GM18951 (cell line): ENCODE data around the gene VWF.

Experiments used
- POLR2A ChIP-seq: IDR thresholded peaks from 4 replicates; pipeline ENCODE4 v1.6.1; 2011; ENCODE audit warnings: mild to moderate bottlenecking; ENCODE audit not compliant: insufficient read length, insufficient read depth; ENCODE audit errors: extremely low read depth
- in situ Hi-C: fragments of 300-500 bp; cut with MboI; formaldehyde crosslinking; loops from one replicate; pipeline ENCODE4 v1.12.0; 2022; ENCODE audit warnings: low sequenced_read_pairs, mixed read lengths, inconsistent platforms; ENCODE audit not compliant: unreplicated experiment

Gene VWF

DNA sequence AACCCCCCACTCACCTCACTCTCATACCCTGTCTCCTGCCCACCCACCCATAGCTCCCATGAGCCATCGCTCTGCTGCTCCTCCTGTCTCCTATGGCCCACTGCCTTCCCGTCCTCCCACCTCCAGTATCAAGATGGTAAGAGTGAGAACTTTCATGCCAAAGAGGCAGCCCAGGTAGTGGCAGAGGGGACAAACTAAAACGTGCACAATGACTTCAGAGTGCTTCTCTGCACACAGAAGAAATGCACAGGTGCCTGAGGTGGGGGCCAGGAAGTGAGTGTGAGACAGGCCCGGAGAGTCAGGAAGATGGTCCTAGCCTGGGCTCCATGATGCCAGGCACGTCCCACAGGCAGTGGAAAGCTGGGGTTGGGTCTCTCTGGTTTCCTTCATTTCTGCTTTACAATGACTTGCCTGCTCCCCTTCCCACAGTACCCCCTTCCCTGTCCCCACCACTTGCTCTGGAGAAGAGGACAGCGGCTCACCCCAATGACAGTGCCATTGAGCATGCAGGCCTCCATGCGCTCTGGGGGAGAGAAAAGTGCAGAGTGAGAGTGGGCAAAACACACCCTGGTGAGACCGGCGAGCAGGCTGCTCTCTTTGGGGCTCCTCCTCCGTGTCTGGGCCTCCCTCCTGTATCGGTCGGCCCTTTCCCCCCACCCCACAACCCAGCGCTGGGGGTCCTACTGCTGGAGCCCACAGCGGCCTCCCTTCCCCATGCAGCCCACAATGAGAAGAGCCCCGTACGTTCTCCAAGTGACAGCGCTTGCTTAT is 156.6 kb downstream of the VWF start:
- TF ChIP-seq POLR2A = no peak
- in situ Hi-C loops = no loop called here

DNA sequence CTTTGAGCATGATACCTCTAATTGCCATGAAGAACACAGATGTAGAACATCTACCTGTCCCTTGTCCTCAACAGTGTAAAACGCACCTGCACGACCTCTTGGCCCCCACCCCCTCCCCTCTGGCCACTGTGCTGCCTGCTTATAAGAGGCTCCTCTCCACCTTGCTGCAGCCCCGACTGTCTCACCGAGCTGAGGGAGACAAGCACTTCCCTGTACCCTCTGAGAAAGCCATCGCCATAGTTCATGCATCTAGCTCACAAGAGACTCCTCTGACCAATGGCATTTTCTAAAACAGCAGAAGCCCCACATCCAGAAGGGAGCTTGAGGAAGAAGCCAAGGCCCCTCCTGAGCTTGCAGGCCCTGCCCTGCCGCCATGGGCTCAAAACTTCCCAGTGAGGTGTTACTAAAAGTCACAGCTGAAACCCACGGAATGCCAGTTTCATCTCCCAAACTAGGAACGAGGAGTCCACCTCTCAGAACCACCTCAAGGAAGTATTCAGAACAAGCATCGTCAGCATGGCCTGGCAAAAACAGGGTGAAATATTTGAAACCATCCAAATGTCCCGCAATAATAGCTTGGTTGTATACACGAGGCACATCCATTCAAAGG is 157.9 kb downstream of the VWF start:
- in situ Hi-C loops = no loop called here

DNA sequence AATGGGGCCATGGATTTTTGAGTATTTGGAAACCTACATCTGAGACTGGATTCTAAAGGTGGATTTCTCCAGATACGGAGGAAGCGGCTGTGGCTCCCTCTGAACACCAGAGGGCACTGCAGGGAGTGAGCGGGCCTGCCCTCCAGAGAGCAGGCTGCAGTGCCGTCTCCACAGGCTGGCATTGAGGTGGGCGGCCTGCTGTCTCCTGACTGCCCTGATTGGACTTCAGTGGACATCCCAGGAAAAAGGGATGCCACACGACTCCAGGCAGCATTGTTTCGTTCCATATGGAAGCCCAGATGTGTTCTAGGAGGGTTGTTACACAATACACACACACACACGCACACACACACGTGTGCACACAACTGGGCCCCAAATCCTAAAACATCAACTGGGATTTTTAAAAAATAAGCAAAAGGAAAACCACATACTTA is 158.5 kb downstream of the VWF start:
- no peak for TF ChIP-seq POLR2A
- in situ Hi-C loops = no loop called here

More for the DNA sequence above, 157.9 kb downstream of the VWF start:
- TF ChIP-seq POLR2A = no peak

DNA sequence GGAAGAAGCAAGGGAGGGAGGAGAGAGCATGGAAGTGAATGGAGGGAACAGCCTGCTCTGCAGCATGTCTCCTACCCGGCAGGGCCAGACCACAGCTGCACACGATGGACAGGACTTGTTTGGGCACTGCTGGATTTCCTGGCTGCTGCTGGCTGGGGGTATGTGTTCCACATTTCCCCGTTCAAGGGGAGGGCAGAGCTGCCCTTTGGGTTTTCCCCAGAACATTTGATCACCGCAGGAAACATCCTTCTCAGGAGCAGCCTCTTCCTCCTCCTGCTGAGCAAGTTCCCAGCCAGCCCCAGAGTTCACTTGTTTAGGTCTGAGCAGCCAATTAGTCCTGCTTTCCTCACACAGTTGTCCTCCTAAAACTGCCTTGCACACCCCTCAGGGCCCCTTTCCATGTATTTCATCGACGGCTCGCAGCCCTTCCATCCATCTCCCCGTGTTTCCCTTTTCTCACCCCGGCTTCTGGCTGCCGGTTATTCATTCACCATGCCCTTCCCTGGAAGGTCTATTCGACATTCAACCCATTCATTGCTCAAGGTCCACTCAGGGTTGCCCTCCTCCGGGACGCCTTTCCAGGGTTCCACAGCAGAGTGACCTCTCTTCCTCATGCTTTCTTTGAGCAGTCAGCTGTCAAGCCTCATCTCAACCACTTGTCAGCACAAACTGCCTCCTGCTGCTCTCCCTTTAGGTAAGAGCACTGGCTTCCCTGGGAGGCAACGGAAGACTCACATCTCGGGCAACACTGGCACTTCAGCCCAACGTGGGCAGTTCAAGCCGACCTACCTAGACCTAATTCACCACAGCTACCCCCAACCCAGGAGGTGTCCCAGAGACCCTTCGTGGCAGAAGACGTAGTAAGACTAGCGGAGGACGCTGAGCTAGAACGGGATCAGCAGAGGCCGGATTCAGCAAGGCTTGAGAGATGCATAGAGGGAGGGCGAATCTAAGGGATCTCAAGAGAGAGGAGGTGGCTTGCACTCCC is 159.3 kb downstream of the VWF start:
- TF ChIP-seq POLR2A = no peak
- in situ Hi-C loops = no loop called here

DNA sequence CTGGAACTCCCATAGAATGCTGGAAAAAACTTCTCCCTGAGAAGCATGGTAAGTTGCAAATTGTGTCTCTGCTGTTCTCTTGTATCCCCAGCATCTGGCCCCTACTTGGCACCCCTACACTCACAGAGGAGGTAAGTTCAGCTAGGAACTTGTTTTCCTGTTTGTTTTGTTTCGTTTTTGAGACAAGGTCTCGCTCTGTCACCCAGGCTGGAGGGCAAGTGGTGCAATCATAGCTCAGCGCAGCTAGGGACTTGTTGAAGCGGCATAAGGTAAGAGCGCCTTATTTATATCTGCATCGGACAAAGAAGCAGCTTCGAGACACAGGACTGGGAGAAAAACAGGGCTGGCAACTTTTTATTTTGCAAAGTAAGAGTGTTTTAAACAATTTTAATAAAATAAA is 161.0 kb downstream of the VWF start:
- in situ Hi-C loops = no loop called here
- TF ChIP-seq POLR2A = no peak

DNA sequence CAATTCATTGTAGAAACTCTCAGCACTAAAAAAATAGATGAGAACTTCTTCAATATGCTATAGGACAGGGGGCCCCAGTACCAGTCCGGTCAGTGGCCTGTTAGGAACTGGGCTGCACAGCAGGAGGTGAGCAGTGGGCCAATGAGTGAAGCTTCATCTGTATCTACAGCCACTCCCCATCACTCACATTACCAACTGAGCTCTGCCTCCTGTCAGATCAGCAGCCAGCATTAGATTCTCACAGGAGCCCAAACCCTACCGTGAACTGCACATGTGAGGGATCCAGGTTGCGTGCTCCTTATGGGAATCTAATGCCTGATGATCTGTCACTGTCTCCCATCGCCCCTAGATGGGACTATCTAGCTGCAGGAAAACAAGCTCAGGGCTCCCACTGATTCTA is 163.7 kb downstream of the VWF start:
- TF ChIP-seq POLR2A = no peak
- in situ Hi-C loops = no loop called here

DNA sequence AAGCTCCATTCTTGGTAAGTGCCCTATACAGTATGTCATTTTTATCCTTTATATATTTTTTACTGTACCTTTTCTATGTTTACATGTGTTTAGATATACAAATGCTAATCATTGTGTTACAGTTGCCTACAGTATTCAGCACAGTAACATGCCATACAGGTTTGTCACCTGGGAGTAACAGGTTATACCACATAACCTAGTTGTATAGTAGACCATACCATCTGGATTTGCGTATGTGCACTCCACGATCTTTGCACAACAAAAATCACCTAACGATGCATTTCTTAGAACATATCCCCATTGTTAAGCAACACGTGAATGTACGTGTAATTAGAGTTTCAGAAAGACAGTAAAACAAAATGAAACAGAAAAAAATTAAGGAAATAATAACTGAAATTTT is 167.5 kb downstream of the VWF start:
- TF ChIP-seq POLR2A = no peak
- in situ Hi-C loops = no loop called here

DNA sequence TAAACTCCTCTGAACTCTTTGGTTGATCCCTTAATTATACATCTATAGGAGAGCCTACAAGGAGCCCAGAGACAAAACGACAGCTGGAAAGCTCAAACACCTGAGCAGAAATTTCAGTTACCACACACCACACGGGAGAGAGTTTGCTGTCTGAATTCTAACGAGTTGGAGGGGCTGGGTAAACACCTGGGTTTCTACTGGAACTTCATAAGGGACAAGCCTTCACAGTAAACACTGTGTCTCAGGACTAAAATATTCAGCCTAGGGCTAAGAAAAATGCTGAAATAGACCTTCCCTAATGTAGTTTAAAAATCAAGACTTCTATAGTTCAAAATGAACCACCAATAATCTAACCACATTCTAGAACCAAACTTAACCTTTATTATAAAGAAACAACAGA is 169.8 kb downstream of the VWF start:
- TF ChIP-seq POLR2A = no peak
- in situ Hi-C loops = no loop called here

DNA sequence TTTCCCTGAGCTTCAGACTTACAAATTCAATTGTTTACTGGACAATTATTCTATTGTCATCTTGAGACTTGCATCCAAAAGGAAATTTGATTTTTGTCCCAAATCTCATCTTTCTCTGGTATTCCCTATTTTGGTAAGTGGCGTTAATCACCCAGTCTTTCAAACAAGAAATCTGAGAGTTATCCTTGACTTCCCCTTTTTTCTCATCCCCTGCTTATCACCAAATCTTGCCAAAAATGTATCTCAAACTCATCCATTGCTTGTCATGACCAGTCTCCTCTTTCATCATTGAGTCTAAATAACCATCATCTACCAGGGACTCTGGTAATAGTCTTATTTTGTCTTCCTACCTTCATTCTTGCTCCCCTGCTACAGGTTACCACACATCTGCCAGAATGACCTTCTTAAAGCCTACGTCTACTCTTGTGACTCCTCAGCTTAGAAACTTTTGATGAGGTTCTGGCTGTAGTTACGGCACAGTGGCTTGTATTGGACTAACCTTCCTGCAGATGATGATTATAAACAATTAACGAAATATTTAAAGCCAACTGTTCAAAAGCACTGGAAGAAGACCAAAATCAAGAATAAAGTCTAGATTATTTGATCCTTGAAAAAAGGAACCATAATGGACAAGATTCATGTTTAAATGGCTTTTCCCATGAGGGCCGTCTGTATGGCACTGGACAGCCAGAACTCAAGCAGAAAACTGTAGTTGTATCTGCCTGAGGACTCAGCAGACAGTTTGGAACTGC is 170.5 kb downstream of the VWF start:
- no peak for TF ChIP-seq POLR2A
- in situ Hi-C loops = no loop called here

DNA sequence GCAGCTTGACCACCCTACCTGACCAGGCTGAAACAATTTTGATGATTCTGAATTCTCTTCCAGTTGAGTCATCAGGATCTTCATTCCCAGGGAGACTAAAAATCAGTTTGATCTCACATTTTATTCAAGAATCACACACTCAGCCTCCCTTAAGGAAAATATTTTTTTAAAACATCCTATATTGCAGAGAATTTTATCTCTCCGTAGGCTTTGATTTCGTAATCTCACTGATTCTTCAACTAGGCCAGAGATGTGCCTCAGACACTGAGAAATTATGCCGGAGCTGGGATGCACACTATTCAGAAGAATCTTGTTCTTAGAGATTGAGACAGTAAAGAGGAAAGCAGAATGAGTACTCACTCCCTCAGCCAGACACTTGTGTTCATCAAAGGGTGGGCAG is 172.4 kb downstream of the VWF start:
- TF ChIP-seq POLR2A = no peak
- in situ Hi-C loops = no loop called here

DNA sequence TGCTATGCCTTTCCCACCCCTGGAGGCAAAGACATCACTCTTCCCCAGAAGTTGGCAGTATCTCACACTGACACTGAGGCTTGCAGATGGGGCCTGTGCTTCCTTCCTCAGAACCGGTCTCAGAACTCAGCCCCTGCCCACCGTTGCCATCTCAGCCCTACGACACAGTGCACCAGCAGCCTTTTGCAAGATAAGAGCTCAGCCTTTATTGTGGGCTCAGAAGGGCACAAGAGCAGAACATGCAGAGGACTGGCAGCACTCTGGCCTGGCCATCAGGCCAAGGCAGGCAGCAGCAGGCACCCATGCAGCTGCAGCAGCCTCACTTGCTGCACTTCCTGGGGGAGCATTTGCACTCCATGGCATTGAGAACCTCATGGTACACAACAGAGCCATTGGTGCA is 175.8 kb downstream of the VWF start:
- TF ChIP-seq POLR2A = no peak
- in situ Hi-C loops = no loop called here

DNA sequence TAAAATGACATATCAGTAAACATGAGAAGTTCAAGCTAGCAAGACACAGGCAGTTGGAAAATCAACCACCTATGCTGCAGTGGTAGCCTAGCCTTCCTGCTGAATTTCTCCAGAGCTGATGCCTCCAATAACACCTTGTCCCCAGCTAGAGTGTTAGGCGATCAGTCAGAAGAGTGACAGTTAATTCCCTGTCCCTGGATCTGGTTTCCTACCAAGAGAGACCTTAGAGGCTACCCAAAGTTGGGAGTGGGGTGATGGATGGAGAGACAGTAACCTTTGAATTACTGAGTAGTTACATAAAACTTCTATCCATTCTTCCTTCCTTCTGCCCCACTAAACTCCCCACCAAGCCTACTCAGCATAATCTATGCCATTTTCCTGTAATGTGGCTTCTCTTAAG is 177.5 kb downstream of the VWF start:
- in situ Hi-C loops = no loop called here
- TF ChIP-seq POLR2A = no peak

DNA sequence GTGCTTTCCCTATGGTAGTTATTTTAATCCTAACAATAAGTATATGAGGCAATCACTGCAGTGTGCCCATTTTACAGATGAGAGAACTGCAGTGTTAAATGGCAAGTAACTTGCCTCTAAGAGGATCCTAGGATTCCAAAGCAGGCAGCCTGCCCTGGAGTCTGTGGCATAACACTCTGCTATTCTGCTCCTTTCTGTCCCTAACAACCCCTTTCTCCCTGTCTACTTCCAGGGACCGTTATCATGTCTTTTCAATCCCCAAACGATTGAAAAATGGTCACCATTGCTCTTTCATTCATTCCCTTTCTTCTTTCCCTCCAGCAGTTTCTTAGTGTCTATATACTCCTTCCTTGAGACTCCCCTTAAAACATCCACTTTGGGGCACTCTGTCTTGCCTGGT is 178.1 kb downstream of the VWF start:
- no peak for TF ChIP-seq POLR2A
- in situ Hi-C loops = no loop called here
